Activated CD4-positive, alpha-beta memory T cell treated with anti-CD3 and anti-CD28 coated beads for 36 hours (primary cell): ENCODE results near the gene TMEM196. TPM values are rescaled to one million over a fixed set of nuclear protein-coding genes. Genes with fewer than 3 reads are reported as not detected.
"Not testable (repeated sequence)": the region's sequence is repeated elsewhere in the genome, so short reads cannot be mapped to it uniquely, and the experiment has no call there.

Source experiments
- CTCF ChIA-PET: fragments of 350-600 bp; sonication (Branson Sonifier 250); formaldehyde crosslinking; loops from one replicate; lab custom pipeline; 2021; ENCODE audit warnings: antibody characterized with exemption, inconsistent platforms; lab: Charles Lee
- POLR2A ChIA-PET: fragments of 350-600 bp; sonication (Branson Sonifier 250); formaldehyde crosslinking; loops from one replicate; lab custom pipeline; 2021; ENCODE audit warnings: antibody characterized with exemption; lab: Charles Lee
- DNase-seq: peaks from one replicate; pipeline ENCODE4 v3.0.0-alpha.2; 2020
- H3K27ac Mint-ChIP-seq: one replicate; pipeline ENCODE4 v1.8.0; 2021; ENCODE audit warnings: mixed read lengths
- H3K27me3 Mint-ChIP-seq: one replicate; pipeline ENCODE4 v1.8.0; 2021; ENCODE audit warnings: mixed read lengths
- H3K36me3 Mint-ChIP-seq: one replicate; pipeline ENCODE4 v1.8.0; 2021; ENCODE audit warnings: mixed read lengths
- H3K4me1 Mint-ChIP-seq: one replicate; pipeline ENCODE4 v1.8.0; 2021; ENCODE audit warnings: low read depth, mixed read lengths
- H3K4me3 Mint-ChIP-seq: one replicate; pipeline ENCODE4 v1.8.0; 2021; ENCODE audit warnings: mild to moderate bottlenecking, mixed read lengths
- H3K9me3 Mint-ChIP-seq: one replicate; pipeline ENCODE4 v1.8.0; 2021; ENCODE audit warnings: mixed read lengths
- intact Hi-C: fragments of 100-400 bp; cut with micrococcal nuclease; formaldehyde crosslinking; loops from one replicate; pipeline ENCODE4 v1.15.1; 2023
- total RNA-seq, 2 experiments: library from RNA; stranded (reverse); gene quantifications; one replicate each; pipeline ENCODE4 v1.2.3, GENCODE V29; 2021

Gene TMEM196
- total RNA-seq, 2 experiments from 2014 or later, result not detected

DNA sequence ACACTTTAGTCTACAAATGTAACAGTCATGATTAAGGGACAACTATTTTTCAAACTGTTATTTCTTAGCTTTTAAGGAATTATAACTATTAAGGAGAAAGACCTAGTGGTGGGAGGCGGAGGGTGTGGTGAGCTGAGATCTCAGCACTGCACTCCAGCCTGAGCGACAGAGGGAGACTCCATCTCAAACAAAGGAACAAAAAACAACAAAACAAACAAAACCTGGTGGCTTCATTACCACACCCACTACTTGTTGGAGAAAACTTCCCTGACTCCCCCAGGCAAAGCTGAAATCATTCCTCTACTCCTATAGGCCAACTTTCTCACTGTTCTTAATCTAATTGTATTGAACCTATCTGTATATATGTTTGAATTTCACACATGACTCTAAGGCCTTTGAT is 67.8 kb downstream of the TMEM196 start:
- peaks cover 37% of the 10 kb centered on the region for H3K4me1 Mint-ChIP-seq

DNA sequence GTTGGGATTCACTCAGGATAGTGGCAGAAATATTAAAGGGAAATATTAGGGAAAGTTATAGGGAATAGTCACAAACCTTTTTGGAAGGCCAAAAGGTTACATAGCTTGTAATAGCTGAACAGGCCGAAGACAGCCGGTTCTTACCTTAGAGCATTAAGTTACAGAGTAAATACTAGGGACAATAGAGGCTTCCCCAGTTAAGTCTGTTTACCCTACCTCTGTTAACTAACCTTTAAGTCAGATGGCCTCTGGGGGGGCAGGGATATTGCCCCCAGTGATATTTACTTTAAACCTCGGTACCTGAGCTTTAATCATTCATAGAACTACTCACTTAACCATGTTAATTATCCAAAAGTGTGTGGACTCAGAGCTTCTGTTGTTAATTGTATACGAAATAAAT is 71.9 kb downstream of the TMEM196 start:
- H3K4me3 Mint-ChIP-seq, result no peak overlapping the region
- ChIA-PET POLR2A (no interaction called here), CTCF (interaction anchor here (2.5 kb wide), 1 partner anchor 8 kb away, joined by 15 read pairs; the partner anchor contains the start of gene POLR1F)
- intact Hi-C loops, result no loop called here
- peaks cover 27% of the 10 kb centered on the region for H3K36me3 Mint-ChIP-seq
- H3K27ac Mint-ChIP-seq, result no peak overlapping the region
- H3K27me3 Mint-ChIP-seq, result no peaks in the 10 kb centered on the region
- no peaks in the 10 kb centered on the region for H3K9me3 Mint-ChIP-seq
- DNase-seq, result no peak
- H3K4me1 Mint-ChIP-seq, result peaks cover 8% of the 10 kb centered on the region

More for the DNA sequence above, 67.8 kb downstream of the TMEM196 start:
- DNase-seq, result no peak
- Mint-ChIP-seq H3K36me3 (peaks cover 12% of the 10 kb centered on the region), H3K4me3 (no peak overlapping the region), H3K9me3 (no peaks in the 10 kb centered on the region), H3K27me3 (no peaks in the 10 kb centered on the region), H3K27ac (no peak overlapping the region)
- ChIA-PET POLR2A (no interaction called here), CTCF (interaction anchor here (1.7 kb wide), 1 partner anchor 8 kb away, joined by 5 read pairs; no protein-coding TSS in a partner anchor)
- intact Hi-C loops, result loop anchor here (5.0 kb wide), 1 partner anchor 627 kb away; the partner anchor contains the start of gene ITGB8

DNA sequence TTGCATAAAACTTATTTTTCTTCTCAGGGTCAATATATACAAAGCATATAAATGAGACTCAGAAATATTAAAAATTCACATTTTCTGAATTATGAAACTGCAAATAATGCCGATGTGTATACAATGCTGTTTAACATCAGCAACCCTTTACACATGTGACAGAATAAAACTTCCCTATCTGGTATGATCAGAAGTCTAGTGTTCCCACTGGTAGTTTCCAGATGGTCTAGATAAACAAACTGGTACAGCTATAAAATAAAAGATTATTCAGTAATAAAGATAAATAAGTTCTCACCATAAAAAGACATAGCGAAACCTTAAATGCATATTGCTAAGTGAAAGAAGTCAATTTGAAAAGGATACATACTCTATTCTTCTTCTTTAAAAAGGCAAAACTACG is 72.5 kb downstream of the TMEM196 start:
- Mint-ChIP-seq H3K9me3 (no peaks in the 10 kb centered on the region), H3K27me3 (no peaks in the 10 kb centered on the region), H3K4me3 (no peak overlapping the region), H3K4me1 (peaks cover 4% of the 10 kb centered on the region), H3K27ac (no peak overlapping the region), H3K36me3 (peaks cover 28% of the 10 kb centered on the region)
- ChIA-PET POLR2A (interaction anchor here (1.0 kb wide), 1 partner anchor 8 kb away, joined by 3 read pairs; the partner anchor contains the start of gene POLR1F), CTCF (interaction anchor here (1.9 to 2.5 kb wide), 2 partner anchors 8 to 13 kb away, joined by 10 to 15 read pairs; partner anchors contain the start of gene POLR1F)
- no peak for DNase-seq
- intact Hi-C loops, result no loop called here

DNA sequence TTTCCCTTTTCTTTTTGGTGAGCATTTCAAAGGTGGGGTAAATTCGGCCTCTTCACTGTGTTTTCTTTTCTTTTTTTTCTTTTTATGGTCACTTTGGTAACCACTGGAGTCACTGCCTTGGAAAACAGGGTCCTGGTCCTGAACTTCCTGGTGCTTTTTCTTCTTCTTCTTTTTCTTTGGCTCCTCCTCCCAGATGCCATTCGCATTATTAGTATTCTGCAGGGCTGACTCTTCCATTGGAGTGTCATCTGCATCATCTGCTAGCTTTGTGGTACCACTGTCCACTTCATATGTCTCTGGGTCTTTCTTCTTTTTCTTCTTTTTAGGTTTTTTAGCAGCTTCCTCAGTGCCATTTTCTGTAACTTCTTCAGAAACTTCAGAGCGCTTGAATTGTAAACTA is 75.1 kb downstream of the TMEM196 start:
- H3K9me3 Mint-ChIP-seq, result no peaks in the 10 kb centered on the region
- H3K27me3 Mint-ChIP-seq, result no peaks in the 10 kb centered on the region
- no peak for DNase-seq
- ChIA-PET CTCF (no interaction called here), POLR2A (no interaction called here)
- no peaks in the 10 kb centered on the region for H3K4me1 Mint-ChIP-seq
- H3K4me3 Mint-ChIP-seq, result no peak overlapping the region
- peaks cover 27% of the 10 kb centered on the region for H3K36me3 Mint-ChIP-seq
- intact Hi-C loops, result no loop called here
- H3K27ac Mint-ChIP-seq, result no peak overlapping the region

DNA sequence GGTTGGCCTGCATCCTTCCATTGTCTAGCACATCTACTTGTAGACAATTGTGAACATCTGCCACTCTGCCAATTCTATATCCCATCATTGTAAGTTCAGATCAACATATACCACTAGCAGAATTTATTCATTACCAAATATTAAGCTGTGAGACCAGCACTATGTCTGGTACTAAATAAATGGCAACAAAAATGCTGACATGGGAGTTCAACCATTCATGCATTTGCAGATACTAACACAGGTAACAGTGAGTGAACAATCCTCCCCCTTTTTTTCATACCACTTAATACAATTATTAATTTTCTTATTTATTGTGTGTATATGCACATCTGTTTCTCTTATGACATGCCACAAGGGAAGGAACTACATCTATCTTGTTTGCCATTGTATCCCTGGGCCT is 76.5 kb downstream of the TMEM196 start:
- peaks cover 18% of the 10 kb centered on the region for H3K36me3 Mint-ChIP-seq
- no peaks in the 10 kb centered on the region for H3K4me1 Mint-ChIP-seq
- ChIA-PET CTCF (no interaction called here), POLR2A (no interaction called here)
- H3K9me3 Mint-ChIP-seq, result no peaks in the 10 kb centered on the region
- no peak overlapping the region for H3K27ac Mint-ChIP-seq
- intact Hi-C loops, result no loop called here
- no peak overlapping the region for H3K4me3 Mint-ChIP-seq
- DNase-seq, result no peak
- H3K27me3 Mint-ChIP-seq, result no peaks in the 10 kb centered on the region

DNA sequence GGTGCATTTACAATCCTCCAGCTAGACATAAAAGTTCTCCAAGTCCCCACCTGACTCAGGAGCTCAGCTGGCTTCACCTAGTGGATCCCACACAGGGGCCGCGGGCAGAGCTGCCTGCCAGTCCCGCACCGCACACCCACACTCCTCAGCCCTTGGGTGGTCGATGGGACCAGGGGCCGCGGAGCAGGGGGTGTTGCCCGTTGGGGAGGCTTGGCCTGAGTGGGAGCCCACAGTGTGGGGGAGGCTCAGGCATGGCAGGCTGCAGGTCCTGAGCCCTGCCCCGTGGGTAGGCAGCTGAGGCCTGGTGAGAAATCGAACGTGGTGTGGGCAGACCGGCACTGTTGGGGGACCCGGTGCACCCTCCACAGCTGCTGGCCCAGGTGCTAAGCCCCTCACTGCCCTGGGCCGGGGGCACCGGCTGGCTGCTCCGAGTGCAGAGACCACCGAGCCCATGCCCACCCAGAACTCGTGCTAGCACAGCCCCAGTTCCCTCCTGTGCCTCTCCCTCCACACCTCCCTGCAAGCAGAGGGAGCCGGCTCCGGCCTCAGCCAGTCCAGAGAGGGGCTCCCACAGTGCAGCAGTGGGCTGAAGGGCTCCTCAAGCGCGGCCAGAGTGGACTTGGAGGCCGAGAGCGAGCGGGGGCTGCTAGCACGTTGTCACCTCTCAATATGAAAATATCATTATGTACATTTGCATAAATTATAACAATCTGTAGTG is 81.1 kb downstream of the TMEM196 start:
- intact Hi-C loops, result no loop called here
- ChIA-PET POLR2A (no interaction called here), CTCF (interaction anchor here (2.1 kb wide), 1 partner anchor 21 kb away, joined by 4 read pairs; no protein-coding TSS in a partner anchor)
- H3K27ac Mint-ChIP-seq, result no peak overlapping the region
- H3K4me1 Mint-ChIP-seq, result no peaks in the 10 kb centered on the region
- no peak overlapping the region for H3K4me3 Mint-ChIP-seq
- peaks cover 4% of the 10 kb centered on the region for H3K27me3 Mint-ChIP-seq
- H3K9me3 Mint-ChIP-seq, result no peaks in the 10 kb centered on the region
- H3K36me3 Mint-ChIP-seq, result peaks cover 4% of the 10 kb centered on the region
- no peak for DNase-seq

DNA sequence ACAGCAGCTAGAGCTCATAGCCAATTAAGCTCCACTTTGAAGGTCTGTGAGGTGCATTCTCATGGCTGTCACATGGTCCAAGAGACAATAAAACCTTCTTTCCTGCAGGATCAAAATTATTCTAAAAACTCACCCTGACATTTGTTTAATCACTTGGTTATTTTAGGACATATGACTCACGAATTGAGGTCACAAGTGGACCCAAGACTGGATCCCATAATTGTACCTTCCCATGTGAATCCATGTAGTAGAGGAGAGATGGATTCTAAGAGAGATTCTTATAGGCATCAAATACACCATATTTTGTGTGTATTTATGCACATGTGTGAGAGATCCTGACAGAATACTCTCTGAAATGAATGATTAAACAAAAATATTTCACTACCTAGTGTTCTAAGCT is 82.7 kb downstream of the TMEM196 start:
- Mint-ChIP-seq H3K36me3 (peaks cover 2% of the 10 kb centered on the region), H3K27ac (no peak overlapping the region), H3K4me3 (no peak overlapping the region), H3K27me3 (peaks cover 4% of the 10 kb centered on the region), H3K9me3 (no peaks in the 10 kb centered on the region), H3K4me1 (no peaks in the 10 kb centered on the region)
- CTCF ChIA-PET, result interaction anchor here (0.6 to 2.1 kb wide), 2 partner anchors 23 to 993 kb away, joined by 3 to 4 read pairs; no protein-coding TSS in a partner anchor
- no peak for DNase-seq
- intact Hi-C loops, result no loop called here
- POLR2A ChIA-PET, result no interaction called here

DNA sequence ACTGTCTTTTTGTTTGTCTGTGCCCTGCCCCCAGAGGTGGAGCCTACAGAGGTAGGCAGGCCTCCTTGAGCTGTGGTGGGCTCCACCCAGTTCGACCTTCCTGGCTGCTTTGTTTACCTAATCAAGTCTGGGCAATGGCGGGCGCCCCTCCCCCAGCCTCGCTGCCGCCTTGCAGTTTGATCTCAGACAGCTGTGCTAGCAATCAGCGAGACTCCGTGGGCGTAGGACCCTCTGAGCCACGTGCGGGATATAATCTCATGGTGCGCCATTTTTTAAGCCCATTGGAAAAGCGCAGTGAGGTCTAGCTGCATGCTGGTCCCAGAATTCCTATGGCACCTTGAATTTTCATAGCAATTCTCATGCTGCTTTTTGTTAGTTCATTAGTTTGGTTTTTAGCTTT is 84.3 kb downstream of the TMEM196 start:
- DNase-seq, H3K27me3 Mint-ChIP-seq, H3K9me3 Mint-ChIP-seq, H3K4me1 Mint-ChIP-seq, H3K27ac Mint-ChIP-seq, POLR2A ChIA-PET, H3K36me3 Mint-ChIP-seq, intact Hi-C loops, H3K4me3 Mint-ChIP-seq: not testable (repeated sequence)
- CTCF ChIA-PET, result interaction anchor here (0.7 kb wide), 1 partner anchor 15 kb away, joined by 3 read pairs; no protein-coding TSS in a partner anchor

DNA sequence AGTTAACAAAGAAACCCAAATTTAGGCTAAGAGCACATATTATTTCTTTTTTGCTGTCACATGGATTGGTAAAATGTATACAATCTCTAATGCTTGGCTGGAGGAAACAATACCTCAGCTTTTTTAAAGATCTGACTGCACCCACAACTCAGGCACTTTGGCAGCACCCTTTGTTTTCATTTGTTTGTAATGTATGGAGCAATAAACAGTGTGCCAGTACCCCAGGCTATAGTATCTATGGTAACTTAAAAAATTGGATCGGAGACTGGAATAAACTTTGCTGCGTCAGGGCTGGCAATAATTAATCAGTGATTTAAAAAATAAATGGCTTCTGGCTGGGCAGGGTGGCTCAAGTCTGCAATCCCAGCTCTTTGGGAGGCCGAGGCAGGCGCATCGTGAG is 91.8 kb downstream of the TMEM196 start:
- POLR2A ChIA-PET, result no interaction called here
- intact Hi-C loops, result no loop called here

DNA sequence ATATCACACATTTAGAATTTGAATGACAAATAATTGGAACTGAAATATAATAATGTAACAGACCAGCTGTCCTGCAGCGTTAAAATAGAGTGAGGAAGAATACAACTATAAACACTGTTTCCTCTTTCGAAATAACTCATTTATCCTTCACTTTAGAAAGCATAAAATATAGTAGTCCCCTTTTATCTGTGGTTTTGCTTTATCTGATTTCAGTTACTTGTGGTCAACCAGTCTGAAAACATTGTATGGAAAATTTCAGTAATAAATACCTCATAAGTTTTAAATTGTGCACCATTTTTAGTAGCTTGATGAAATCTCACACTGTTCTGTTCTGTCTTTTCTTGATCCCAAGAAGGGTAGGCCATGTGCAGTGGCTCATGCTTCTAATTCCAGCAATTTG is 96.2 kb downstream of the TMEM196 start:
- ChIA-PET POLR2A (no interaction called here), CTCF (interaction anchor here (0.9 kb wide), 1 partner anchor 13 kb away, joined by 3 read pairs; no protein-coding TSS in a partner anchor)
- no peaks in the 10 kb centered on the region for H3K36me3 Mint-ChIP-seq
- DNase-seq, result no peak
- intact Hi-C loops, result no loop called here
- H3K9me3 Mint-ChIP-seq, result no peaks in the 10 kb centered on the region
- peaks cover 5% of the 10 kb centered on the region for H3K4me1 Mint-ChIP-seq
- no peaks in the 10 kb centered on the region for H3K27me3 Mint-ChIP-seq
- H3K27ac Mint-ChIP-seq, result no peak overlapping the region
- no peak overlapping the region for H3K4me3 Mint-ChIP-seq

More for the DNA sequence above, 91.8 kb downstream of the TMEM196 start:
- H3K9me3 Mint-ChIP-seq, result no peaks in the 10 kb centered on the region
- H3K4me3 Mint-ChIP-seq, result no peak overlapping the region
- CTCF ChIA-PET, result no interaction called here
- H3K36me3 Mint-ChIP-seq, result no peaks in the 10 kb centered on the region
- no peaks in the 10 kb centered on the region for H3K27me3 Mint-ChIP-seq
- no peak overlapping the region for H3K27ac Mint-ChIP-seq
- H3K4me1 Mint-ChIP-seq, result peaks cover 5% of the 10 kb centered on the region
- no peak for DNase-seq

DNA sequence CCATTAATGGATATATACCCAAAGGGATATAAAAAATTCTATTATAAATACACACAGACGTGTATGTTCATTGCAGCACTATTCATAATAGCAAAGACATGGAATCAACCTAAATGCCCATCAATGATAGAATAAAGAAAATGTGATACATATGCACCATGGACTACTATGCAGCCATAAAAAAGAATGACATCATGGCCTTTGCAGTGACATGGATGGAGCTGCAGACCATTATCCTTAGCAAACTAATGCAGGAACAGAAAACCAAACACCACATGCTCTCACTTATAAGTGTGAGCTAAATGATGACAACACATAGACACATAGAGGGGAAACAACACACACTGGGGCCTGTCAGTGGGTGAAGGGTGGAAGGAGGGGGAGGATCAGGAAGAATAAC is 97.6 kb downstream of the TMEM196 start:
- Mint-ChIP-seq H3K27me3 (no peaks in the 10 kb centered on the region), H3K36me3 (no peaks in the 10 kb centered on the region), H3K4me1 (peaks cover 5% of the 10 kb centered on the region), H3K9me3 (no peaks in the 10 kb centered on the region), H3K4me3 (no peak overlapping the region), H3K27ac (no peak overlapping the region)
- ChIA-PET POLR2A (no interaction called here), CTCF (no interaction called here)
- intact Hi-C loops, result no loop called here
- no peak for DNase-seq

DNA sequence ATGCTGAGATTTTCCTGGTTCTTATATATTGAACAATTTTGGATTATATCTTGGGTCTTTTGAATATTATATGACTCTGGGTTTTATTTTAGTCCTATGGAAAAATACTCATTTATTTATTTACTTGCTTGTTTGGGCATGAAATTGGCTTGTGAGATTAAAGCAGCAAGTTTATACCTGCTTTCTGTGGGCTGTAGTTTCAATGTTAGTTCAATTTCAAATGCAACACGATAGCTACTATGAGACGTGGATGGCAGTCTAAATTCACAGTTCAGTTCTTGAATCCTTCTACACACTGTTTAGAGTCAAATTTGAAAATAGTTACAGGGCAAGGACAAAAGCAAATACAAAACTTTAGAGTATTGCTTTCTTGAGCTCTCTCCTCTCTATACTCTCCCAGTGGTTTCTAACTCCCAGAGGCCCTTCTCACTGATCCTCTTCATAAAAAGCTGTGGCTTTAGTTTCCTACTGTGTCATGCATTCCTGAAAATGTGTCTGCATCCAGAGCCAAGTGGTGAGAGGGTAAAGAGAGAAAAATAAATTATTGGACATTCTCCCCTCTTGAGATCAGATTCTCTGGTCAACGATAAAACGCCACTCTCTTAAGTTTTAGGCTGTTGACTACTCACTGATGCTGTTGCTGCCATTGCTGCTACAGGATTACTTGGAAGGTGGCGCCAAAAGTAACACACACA is 99.0 kb downstream of the TMEM196 start:
- no peaks in the 10 kb centered on the region for H3K36me3 Mint-ChIP-seq
- intact Hi-C loops, result no loop called here
- H3K27ac Mint-ChIP-seq, result no peak overlapping the region
- CTCF ChIA-PET, result interaction anchor here (0.6 to 1.4 kb wide), 2 partner anchors 10 to 15 kb away, joined by 3 to 6 read pairs; no protein-coding TSS in a partner anchor
- H3K4me1 Mint-ChIP-seq, result peaks cover 5% of the 10 kb centered on the region
- POLR2A ChIA-PET, result no interaction called here
- H3K4me3 Mint-ChIP-seq, result no peak overlapping the region
- H3K27me3 Mint-ChIP-seq, result no peaks in the 10 kb centered on the region
- H3K9me3 Mint-ChIP-seq, result no peaks in the 10 kb centered on the region
- no peak for DNase-seq
